GM12873 (cell line): ENCODE data around the gene DMD.

Experiments used
- TF ChIP-seq, protein P1 (sequence below): IDR thresholded peaks from 2 replicates; pipeline ENCODE4 v1.5.1; 2012; ENCODE audit warnings: low read depth, mild to moderate bottlenecking, moderate library complexity, low read length, control low read depth; ENCODE audit not compliant: insufficient read depth; ENCODE audit errors: missing control alignments

Gene DMD

DNA sequence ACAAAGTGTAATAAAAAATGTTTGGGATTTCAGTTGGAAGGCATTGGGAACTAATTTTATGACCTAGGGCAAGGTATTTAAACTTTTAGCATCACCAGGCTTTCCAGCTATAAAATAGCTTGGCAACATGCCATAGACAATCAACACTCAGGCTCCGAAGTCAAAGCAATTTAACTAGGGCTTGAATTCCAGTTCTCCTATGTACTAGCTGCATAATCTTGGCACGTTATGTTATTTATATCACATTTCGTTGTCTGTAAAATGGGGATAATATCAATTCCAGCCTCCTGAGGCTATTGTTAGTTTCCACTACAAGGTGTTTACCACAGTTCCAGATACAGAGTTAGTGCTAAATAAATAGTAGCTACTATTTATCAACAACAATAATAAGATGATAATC is 78.8 kb downstream of the DMD start:
- TF ChIP-seq, protein P1, sequence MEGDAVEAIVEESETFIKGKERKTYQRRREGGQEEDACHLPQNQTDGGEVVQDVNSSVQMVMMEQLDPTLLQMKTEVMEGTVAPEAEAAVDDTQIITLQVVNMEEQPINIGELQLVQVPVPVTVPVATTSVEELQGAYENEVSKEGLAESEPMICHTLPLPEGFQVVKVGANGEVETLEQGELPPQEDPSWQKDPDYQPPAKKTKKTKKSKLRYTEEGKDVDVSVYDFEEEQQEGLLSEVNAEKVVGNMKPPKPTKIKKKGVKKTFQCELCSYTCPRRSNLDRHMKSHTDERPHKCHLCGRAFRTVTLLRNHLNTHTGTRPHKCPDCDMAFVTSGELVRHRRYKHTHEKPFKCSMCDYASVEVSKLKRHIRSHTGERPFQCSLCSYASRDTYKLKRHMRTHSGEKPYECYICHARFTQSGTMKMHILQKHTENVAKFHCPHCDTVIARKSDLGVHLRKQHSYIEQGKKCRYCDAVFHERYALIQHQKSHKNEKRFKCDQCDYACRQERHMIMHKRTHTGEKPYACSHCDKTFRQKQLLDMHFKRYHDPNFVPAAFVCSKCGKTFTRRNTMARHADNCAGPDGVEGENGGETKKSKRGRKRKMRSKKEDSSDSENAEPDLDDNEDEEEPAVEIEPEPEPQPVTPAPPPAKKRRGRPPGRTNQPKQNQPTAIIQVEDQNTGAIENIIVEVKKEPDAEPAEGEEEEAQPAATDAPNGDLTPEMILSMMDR, result no peak

DNA sequence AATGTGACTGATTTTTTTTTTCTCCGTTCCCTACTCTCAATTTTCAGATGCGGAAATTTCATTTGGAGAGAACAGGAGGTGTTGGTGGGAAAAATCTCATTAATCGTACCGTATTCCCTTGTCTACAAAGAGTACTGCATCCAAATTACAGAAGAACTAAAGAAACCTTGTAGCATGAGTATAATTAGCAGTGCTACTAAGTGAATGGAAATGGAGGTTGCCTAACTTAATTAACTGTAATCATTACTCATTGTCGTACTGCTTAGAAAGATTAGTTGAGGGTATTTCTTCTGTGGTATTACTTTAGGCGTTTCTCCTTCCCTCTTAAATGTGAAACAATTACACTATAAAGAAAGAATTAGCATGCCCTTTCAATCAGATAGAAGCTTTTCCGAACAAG is 81.7 kb downstream of the DMD start:
- TF ChIP-seq, protein P1, result no peak

DNA sequence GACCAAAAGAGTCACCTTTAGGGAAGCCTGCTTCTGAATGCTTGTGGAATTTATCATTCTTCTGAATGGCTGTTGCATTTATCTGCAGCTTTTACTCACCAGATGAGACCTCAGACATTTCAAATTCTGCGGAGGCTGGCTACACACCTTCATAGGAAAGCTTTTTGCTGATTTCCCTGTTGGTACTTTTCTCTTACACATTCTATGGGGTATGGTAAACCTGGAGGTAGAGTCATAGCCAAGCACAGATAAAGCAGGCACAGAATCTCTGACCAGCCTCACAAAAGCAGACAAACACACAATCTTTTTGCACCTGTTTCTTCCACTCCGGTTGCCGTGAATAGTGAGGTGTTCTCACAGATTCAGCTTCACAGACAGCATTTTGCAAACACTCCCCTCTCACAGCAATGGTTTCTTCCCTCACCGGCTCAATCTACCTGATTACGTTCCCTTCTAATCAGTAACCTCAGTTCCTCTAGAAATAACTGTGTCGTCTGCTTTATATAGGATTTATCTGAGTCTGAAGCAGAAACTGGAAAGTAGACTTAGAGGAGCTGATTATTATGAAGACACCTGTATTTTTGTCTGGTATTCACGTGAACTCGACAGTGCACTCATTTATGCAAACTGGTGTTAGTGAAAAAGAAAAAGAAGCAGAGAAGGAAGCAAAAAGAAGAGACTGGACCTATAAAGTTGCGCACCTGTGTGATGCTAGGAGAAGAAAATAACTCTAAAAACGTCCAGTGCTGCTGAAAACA is 83.1 kb downstream of the DMD start:
- TF ChIP-seq, protein P1, result no peak

DNA sequence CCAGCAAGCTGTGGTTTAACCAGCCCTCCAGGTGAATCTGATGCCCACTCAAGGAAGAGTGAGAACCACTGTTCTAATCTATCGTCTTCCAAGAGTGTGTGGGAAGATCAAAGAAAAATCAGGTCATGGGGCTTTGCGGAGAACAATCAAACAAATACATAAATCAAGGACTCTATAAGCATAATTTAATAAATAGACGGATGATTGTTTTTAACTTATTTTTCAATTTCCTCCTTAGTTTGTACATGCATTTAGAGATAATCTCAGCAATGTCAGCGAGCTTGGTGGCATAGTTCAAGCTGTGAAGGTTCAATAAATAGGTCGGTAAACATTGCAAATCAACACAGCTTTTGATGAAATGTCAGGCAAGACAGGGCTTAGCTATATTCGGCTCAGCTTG is 84.9 kb downstream of the DMD start:
- TF ChIP-seq, protein P1, result no peak

DNA sequence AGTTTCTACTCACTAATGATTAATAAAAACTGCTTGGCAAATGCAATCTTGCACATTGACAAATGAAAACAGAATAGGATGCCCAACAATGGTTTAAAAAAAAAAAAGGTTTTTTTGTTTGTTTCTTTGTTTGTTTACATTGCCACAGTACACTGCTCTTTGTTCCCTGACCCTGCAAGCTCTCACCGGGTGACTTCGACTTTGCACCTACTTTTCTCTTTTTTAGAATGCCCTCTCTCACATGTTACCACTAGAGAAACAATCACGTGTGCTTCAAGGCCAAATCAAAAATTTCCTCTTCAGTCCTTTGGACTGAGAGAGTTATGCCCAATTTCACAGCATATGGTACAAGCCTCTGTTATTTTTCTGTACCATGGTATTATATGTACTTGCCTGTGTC is 101.5 kb downstream of the DMD start:
- TF ChIP-seq, protein P1, result no peak

DNA sequence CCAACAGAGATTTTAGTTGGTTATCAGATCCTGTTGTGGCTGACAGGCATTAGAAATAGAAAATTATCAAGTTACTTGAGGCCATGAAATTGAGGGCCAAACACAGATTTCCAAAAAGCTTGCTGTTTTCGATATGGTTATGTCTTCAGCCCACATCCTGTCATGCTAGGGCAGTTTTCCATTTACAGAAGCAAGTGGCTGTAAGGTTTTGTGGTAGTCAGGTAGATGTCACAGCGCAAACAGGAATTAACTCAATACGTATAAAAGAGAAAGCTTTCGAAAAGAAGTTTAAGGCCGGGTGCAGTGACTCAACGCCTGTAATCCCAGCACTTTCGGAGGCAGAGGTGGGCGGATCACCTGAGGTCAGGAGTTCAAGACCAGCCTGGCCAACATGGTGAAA is 104.6 kb downstream of the DMD start:
- TF ChIP-seq, protein P1, result no peak

DNA sequence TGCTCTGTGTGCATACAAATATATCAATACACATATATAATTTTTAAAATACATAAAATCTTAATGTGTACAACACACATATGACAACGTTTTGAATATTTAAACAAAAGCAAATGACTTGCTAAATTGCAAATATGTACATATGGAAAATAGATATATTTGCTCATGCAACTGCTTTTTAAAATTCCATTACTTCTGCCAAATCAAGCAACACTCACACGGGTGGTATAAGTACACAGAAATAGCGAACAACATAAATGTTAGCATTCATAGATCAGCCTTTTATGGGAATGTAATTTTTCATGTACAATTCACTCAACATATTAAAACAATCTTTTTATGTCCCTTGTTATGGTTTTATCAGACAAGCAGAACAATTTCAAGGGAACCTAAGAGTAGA is 116.3 kb downstream of the DMD start:
- TF ChIP-seq, protein P1, result no peak

DNA sequence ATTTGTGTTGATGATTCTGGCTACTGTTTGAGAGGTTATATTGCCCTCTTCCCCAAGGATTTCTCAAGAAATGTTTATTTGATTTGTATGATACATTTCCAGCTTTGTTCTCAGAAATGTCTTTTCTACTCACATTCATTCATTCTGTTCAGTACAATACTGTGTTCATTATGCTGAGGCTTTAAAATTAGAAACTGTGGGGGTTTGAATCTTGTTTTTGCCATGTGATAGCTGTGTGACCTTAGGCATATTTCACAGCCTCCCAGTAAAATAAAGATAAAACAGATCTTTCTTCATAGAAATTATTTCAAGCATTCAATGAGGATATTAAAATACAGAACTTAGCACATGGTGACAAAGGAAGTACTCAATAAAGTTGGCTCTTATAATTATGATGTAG is 123.9 kb downstream of the DMD start:
- TF ChIP-seq, protein P1, result no peak
